G401.6 (cell line): ENCODE results near the gene MRPS9.

ENCODE experiments used
- FAIRE-seq: peaks from 2 replicates; lab custom pipeline; 2012; peaks lifted over from hg19 to GRCh38; lab: Jason Lieb, UNC

The MRPS9 gene

GRCh38 chr2:105125428-105125827 lies 87.6 kb downstream of the MRPS9 start:
- FAIRE-seq, result no peak

- FAIRE-seq, result no peak
These were observed 88.1 kb downstream of the MRPS9 start for GRCh38 chr2:105125920-105126319.

- no peak for FAIRE-seq
These were observed 88.5 kb downstream of the MRPS9 start for GRCh38 chr2:105126336-105126735.

DNA sequence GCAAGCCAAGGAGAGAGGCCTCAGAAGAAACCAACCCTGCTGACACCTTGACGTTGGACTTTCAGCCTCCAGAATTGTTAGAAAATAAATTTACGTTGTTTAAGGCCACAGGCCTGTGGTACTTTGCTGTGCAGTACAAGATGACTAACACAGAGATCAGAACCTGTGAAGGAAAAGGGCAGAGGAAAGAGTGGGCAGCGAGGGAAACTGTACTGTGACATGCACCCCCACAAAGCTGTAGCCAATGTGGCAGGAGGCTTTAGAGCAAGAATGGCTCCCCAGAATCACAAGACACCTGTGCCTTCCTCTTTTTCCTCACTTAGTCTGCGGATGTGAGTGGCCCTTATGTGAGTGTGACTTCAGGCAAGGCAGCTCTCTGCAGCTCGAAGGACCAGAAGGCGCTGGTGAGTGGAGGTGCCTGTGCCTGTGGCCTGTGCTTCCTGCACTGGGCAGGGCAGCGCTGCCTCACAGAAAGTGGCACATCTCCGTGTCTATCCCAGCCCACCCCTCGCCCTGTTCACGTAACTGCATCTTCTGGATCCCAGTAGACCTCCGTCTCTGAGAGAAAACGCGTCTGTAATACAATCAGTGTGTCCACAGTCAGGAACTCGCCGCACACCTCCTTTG lies 89.5 kb downstream of the MRPS9 start:
- FAIRE-seq, result no peak

DNA sequence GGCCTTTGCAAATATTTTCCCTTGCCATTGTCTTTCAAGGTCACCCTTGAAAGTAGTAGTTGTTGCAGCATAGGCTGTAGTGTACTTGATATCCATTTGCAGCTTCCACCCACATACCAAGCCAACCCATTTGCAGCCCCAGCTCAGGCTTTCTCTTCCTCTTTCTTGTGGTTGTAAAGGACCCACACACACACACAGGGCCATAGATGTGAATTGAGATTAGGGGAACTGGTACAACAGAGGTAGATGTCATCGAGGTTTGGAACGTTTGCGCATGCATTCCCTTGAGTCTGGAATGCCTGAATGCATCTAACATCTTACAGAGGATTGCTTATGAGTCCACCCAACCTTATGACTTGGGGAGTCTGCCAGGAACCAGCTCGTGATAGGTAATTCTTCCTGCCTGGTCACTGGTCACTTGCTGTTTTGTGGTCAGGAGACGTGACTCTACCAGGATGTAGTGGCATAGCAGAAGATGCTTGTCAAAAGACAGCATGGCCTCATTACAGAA lies 91.9 kb downstream of the MRPS9 start:
- no peak for FAIRE-seq

DNA sequence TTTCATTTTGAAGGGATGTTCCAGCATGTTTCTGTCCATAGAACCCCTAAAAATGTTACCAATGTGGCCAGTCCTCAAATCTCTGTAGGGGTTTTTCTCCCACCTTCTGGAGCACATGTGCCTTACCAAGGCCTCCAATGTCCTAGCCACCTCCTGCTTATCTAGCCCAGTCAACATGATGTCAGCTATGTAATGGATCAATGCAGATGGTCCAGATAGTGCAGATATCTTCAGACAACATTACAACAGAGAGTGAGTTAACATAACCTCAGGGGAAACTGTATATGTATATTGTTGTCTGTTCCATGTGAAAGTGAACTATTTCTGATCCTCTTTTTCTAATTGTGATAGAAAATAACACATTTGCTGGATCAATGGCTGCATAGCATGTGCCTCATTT lies 92.7 kb downstream of the MRPS9 start:
- no peak for FAIRE-seq

- no peak for FAIRE-seq
These were observed 96.2 kb downstream of the MRPS9 start for GRCh38 chr2:105134081-105134480.

DNA sequence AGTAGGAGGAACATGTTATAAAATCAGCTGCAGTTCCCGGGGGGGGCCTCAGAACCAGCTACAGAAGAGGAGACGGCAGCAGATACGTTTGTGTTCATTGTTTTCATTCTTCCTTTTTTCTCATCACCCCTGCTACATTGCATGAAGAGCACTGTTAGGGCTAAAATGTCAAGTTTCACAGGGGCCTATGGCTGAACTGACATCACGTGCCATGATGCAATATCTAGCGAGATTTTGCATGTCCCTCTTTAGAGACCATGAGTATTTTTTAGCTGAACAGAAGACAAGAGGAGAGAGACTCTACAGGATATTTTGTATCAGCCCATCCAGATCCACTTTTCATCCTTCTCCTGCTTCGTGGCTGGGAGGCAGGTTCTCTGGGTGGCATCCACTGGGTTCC lies 97.6 kb downstream of the MRPS9 start:
- FAIRE-seq, result no peak

DNA sequence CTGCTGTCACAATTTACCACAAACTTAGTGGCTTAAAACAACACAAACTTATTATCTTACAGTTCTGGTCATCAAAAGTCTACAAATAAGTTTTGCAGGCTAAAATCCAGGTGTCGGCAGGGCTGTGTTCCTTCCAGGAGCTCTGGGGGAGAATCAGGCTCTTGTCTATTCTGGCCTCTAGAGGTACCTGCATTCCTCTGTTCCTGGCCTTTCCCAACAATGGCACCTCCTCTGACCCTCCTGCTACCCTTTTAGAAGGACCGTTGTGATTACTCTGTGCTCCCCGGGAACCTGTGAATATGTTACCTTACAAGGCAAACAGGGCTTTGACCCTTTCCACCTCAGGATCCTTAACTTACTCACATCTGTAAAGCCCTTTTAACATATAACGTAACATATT lies 98.5 kb downstream of the MRPS9 start:
- FAIRE-seq, result no peak

DNA sequence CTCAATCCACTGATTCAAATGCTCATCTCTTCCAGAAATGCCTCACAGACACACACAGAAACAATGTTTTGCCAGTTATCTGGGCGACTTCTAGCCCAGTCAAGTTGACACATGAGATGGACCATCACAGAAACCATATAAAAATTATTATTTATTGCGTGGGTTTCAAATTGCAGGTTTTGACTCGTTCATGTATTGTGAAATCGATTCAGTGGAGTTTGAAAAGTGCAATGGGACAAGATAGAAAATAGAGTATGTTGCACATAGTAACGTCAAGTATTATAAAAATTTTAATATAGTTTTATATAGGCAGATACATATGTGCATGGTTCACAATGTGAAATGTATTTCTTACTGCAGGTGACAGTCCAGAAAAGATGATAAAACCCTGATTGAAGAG lies 100.8 kb downstream of the MRPS9 start:
- FAIRE-seq, result no peak

- no peak for FAIRE-seq
These were observed 101.8 kb downstream of the MRPS9 start for GRCh38 chr2:105139556-105140239.

- FAIRE-seq, result no peak
These were observed 102.3 kb downstream of the MRPS9 start for GRCh38 chr2:105140240-105140568.

DNA sequence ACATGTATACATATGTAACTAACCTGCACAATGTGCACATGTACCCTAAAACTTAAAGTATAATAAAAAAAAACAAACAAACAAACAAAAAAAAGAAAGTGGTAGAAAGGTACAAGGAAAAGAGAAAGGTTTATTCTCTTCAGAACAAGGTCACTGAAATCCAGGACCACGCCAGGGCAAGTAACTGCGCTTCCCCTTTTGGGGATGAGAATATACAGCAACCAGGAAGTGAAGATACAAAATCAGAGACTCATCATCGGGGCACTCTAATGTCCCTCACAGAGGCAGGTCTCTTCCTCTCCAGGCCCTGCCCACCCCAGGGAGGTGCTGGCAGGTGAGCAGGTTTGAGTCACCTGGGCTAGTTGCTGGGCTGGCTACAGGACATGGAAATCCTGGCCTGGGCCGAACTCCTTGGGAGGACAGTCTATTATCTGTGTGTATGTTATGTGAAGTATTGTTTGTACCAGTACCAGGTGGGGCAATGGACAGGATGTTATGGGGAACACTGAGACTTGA lies 103.3 kb downstream of the MRPS9 start:
- no peak for FAIRE-seq

- no peak for FAIRE-seq
These were observed 104.4 kb downstream of the MRPS9 start for GRCh38 chr2:105142239-105142638.

DNA sequence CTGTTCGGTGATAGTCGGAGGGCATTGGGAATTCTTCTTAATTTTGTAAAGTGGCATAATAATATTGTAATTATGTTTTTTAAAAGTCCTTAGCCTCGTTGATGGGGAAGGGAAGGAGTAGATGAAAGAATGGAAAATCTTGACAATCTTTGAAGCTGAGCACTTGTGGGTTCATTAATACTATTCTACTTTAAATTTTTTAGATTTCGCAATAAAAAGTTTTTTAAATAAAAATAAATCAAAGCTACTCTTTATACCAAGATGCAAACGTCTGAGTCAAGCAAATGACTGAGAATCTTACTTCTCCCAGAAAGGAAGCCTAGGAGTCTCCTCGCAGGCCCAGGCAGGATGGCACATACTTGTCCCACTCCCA lies 105.2 kb downstream of the MRPS9 start:
- no peak for FAIRE-seq

- FAIRE-seq, result no peak
These were observed 105.7 kb downstream of the MRPS9 start for GRCh38 chr2:105143467-105144151.

DNA sequence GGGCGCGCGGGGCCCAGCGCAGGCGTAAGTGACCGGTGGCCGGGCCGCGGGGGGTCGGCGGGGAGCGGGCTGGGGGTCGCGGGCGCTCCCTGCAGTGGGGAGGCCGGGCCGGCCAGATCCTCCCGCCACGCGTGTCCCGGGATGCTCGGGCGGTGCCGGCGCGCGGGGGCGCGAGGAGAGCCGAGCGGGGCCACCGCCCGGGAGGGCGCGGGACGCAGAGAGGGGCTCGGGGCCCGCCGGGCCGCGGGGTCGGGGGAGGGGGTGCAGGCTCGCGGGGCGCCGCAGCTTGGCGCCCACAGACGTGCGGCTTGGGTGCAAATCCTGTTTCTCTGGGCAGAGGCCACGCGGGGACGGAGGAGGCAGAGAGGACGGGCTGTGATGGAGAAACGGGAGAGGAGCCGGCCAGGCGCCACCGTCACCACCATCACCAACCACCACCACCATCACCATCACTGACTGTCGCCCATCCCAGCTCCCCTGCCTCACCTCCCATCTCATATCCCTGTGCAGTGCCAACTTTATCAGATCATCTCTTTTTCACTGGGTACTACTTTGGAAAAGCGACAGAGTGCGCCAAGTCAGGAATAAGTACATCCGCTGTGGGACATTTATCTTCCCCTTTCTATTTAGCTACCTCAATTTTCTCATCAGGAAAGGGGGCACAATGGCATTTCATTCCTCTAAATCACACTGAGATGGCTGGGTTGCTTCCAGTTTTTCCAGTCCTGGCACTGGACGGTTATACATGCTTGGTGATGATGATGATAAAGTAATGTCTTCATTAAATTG lies 106.5 kb downstream of the MRPS9 start:
- FAIRE-seq, result no peak

GRCh38 chr2:105144941-105145300 lies 107.1 kb downstream of the MRPS9 start:
- no peak for FAIRE-seq

DNA sequence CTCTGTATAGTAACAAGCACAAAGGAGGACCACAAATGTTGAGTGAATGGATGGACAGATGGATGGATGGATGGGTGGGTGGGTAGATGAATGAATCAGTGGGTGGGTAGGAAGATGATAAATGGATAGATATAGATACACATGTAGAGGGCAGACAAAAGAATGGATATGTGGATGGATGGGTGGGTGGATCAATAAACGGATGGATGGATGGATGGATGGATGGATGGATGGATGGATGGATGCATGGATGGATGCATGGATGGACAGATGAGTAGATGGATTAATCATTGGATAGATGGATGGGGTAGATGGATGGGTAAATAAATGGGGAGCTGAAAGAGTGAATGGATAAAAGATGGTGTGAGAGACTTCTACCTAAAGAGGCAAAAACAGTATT lies 111.4 kb downstream of the MRPS9 start:
- FAIRE-seq, result no peak
